PC-3 (cell line): ENCODE results near the gene ASTN2.

Experiments
- CTCF ChIP-seq: fragments of 300-600 bp; sonication (generic); conservative IDR thresholded peaks from 2 replicates; pipeline ENCODE4 v1.5.1; 2017; ENCODE audit warnings: antibody characterized with exemption, low read depth, mild to moderate bottlenecking, low read length
- EZH2 ChIP-seq: fragments of 300-600 bp; sonication (generic); IDR thresholded peaks from one replicate; pipeline ENCODE4 v1.6.1; 2017; ENCODE audit warnings: antibody characterized with exemption, mild to moderate bottlenecking, low read length; ENCODE audit not compliant: unreplicated experiment
- EZH2phosphoT487 ChIP-seq: fragments of 300-600 bp; sonication (generic); IDR thresholded peaks from 2 replicates; pipeline ENCODE4 v1.6.1; 2018; ENCODE audit warnings: mild to moderate bottlenecking, antibody characterized with exemption, low read length, borderline replicate concordance

GRCh38 chr9:117096138-117096537 is 318.7 kb downstream of the ASTN2 start:
- no peak for TF ChIP-seq EZH2
- TF ChIP-seq CTCF, result no peak
- no peak for TF ChIP-seq EZH2phosphoT487
